ENCODE results near the gene SLC2A5.

DNA sequence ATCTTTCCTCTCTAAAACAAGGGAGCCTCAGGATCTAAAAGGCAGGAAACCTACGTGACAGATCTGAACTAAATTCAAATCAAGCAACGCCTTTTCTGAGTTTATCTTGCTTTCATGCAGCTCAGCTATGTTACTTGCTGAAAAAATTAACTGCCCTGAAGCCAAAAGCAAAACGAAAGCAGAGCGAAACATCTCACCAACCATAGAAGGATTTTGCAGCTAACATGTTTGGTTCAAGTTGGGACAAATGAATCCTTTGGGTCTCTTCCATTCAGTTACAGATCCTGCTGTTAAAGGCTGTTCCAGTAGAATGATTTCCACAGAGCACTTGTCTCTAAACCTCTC lies 482 bp downstream of the SLC2A5 start:
- TF ChIP-seq, protein P1, sequence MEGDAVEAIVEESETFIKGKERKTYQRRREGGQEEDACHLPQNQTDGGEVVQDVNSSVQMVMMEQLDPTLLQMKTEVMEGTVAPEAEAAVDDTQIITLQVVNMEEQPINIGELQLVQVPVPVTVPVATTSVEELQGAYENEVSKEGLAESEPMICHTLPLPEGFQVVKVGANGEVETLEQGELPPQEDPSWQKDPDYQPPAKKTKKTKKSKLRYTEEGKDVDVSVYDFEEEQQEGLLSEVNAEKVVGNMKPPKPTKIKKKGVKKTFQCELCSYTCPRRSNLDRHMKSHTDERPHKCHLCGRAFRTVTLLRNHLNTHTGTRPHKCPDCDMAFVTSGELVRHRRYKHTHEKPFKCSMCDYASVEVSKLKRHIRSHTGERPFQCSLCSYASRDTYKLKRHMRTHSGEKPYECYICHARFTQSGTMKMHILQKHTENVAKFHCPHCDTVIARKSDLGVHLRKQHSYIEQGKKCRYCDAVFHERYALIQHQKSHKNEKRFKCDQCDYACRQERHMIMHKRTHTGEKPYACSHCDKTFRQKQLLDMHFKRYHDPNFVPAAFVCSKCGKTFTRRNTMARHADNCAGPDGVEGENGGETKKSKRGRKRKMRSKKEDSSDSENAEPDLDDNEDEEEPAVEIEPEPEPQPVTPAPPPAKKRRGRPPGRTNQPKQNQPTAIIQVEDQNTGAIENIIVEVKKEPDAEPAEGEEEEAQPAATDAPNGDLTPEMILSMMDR (IDR thresholded peaks at IDR 0.05), result no peak
- TF ChIP-seq POLR2A (IDR thresholded peaks at IDR 0.05), result no peak

Data from adrenal gland (tissue), 5 donors.